Smooth muscle cell (in vitro differentiated cells): Measurements from ENCODE around the gene MEF2C. TPM values are rescaled to one million over a fixed set of nuclear protein-coding genes. Genes with fewer than 3 reads are reported as not detected.

Source experiments
- DNase-seq: peaks from one replicate; lab custom pipeline; 2025; ENCODE audit not compliant: unreplicated experiment; lab: John Stamatoyannopoulos, UW
- H2AFZ ChIP-seq: fragments of 200-600 bp; sonication (generic); 2 replicates; pipeline ENCODE4 v1.6.0; 2016; ENCODE audit warnings: antibody characterized with exemption, low read depth, mild to moderate bottlenecking
- H3F3A ChIP-seq: fragments of 200-600 bp; sonication (generic); 2 replicates; pipeline ENCODE4 v1.6.0; 2017; ENCODE audit warnings: antibody characterized with exemption, low read depth
- H3K27ac ChIP-seq: fragments of 200-600 bp; sonication (generic); 2 replicates; pipeline ENCODE4 v1.5.1; 2016; ENCODE audit warnings: low read depth, mild to moderate bottlenecking
- H3K27me3 ChIP-seq: fragments of 200-600 bp; sonication (generic); 2 replicates; pipeline ENCODE4 v1.6.1; 2016; ENCODE audit warnings: low read depth, mild to moderate bottlenecking
- H3K36me3 ChIP-seq: fragments of 200-600 bp; sonication (generic); 2 replicates; pipeline ENCODE4 v1.5.1; 2016; ENCODE audit warnings: low read depth
- H3K4me1 ChIP-seq: fragments of 200-600 bp; sonication (generic); 2 replicates; pipeline ENCODE4 v1.5.1; 2016; ENCODE audit warnings: low read depth
- H3K4me2 ChIP-seq: fragments of 200-600 bp; sonication (generic); 2 replicates; pipeline ENCODE4 v1.6.0; 2016; ENCODE audit warnings: mild to moderate bottlenecking
- H3K4me3 ChIP-seq: fragments of 200-600 bp; sonication (generic); 2 replicates; pipeline ENCODE4 v1.5.1; 2016; ENCODE audit warnings: mild to moderate bottlenecking
- H3K79me2 ChIP-seq: fragments of 200-600 bp; sonication (generic); 2 replicates; pipeline ENCODE4 v1.6.0; 2016; ENCODE audit warnings: low read depth, mild to moderate bottlenecking
- H3K9ac ChIP-seq: fragments of 200-600 bp; sonication (generic); 2 replicates; pipeline ENCODE4 v1.6.0; 2016; ENCODE audit warnings: low read depth
- H3K9me3 ChIP-seq: fragments of 200-600 bp; sonication (generic); replicated peaks from 2 replicates; pipeline ENCODE4 v1.5.1; 2016; ENCODE audit warnings: low read depth
- H4K20me1 ChIP-seq: fragments of 200-600 bp; sonication (generic); 2 replicates; pipeline ENCODE4 v1.6.0; 2016; ENCODE audit warnings: low read depth
- CTCF ChIP-seq: fragments of 200-600 bp; sonication (generic); IDR thresholded peaks from 2 replicates; pipeline ENCODE4 v1.5.1; 2017; ENCODE audit warnings: borderline replicate concordance, mild to moderate bottlenecking, antibody characterized with exemption; ENCODE audit not compliant: insufficient read depth, poor library complexity, severe bottlenecking
- WGBS: methylation state at CpG from one replicate; pipeline ENCODE4 v1.1.7; 2016; ENCODE audit warnings: low lambda C conversion rate; 5-methylcytosine and 5-hydroxymethylcytosine counted together
- polyA plus RNA-seq: library from polyadenylated mRNA; unstranded; fragments of >200 nt; fragmentation: Nextera tagmentation; extraction: Ambion mirVana; gene quantifications from 2 replicates; pipeline ENCODE4 v1.2.1, GENCODE V29; 2016
- total RNA-seq: library from RNA; depleted of rRNA; stranded (reverse); fragments of >200 nt; gene quantifications from 2 replicates; pipeline ENCODE4 v1.2.3, GENCODE V29; 2014

Gene MEF2C
- total and polyA plus RNA-seq, 2 experiments from 2014 or later, result 11.4 to 14.0 TPM

GRCh38 chr5:88841212-88841611, 41.8 kb downstream of the MEF2C start:
- no peaks in the 10 kb centered on the region for H3F3A ChIP-seq
- no peak overlapping the region for H2AFZ ChIP-seq
- no peaks in the 10 kb centered on the region for H4K20me1 ChIP-seq
- H3K79me2 ChIP-seq, result no peaks in the 10 kb centered on the region
- no peak overlapping the region for H3K4me2 ChIP-seq
- H3K36me3 ChIP-seq, result no peaks in the 10 kb centered on the region
- DNase-seq, result no peak
- no peak overlapping the region for H3K4me3 ChIP-seq
- WGBS, result 87% methylated on average over 4 of the region's 4 CpGs
- peaks cover 4% of the 10 kb centered on the region for H3K4me1 ChIP-seq
- no peak for TF ChIP-seq CTCF
- H3K9ac ChIP-seq, result no peak overlapping the region
- no peaks in the 10 kb centered on the region for H3K9me3 ChIP-seq
- no peaks in the 10 kb centered on the region for H3K27me3 ChIP-seq
- no peak overlapping the region for H3K27ac ChIP-seq

- Histone ChIP-seq H3K27ac (no peak overlapping the region), H3K79me2 (no peaks in the 10 kb centered on the region), H2AFZ (no peak overlapping the region)
Measured at GRCh38 chr5:88840495-88840894, 42.5 kb downstream of the MEF2C start.

GRCh38 chr5:88839238-88839637, 43.7 kb downstream of the MEF2C start:
- no peak overlapping the region for H2AFZ ChIP-seq
- no peak for TF ChIP-seq CTCF
- no peak overlapping the region for H3K9ac ChIP-seq
- no peaks in the 10 kb centered on the region for H4K20me1 ChIP-seq
- no peak overlapping the region for H3K27ac ChIP-seq
- H3K79me2 ChIP-seq, result no peaks in the 10 kb centered on the region
- no peak for DNase-seq
- H3F3A ChIP-seq, result no peaks in the 10 kb centered on the region
- H3K4me3 ChIP-seq, result no peak overlapping the region
- H3K36me3 ChIP-seq, result no peaks in the 10 kb centered on the region
- no peak overlapping the region for H3K4me2 ChIP-seq
- H3K27me3 ChIP-seq, result no peaks in the 10 kb centered on the region
- peaks cover 6% of the 10 kb centered on the region for H3K4me1 ChIP-seq
- WGBS, result 95% methylated on average over 4 of the region's 4 CpGs
- H3K9me3 ChIP-seq, result no peaks in the 10 kb centered on the region

More at GRCh38 chr5:88840495-88840894, 42.5 kb downstream of the MEF2C start:
- Histone ChIP-seq H3F3A (no peaks in the 10 kb centered on the region), H3K27me3 (no peaks in the 10 kb centered on the region), H3K4me2 (no peak overlapping the region), H4K20me1 (no peaks in the 10 kb centered on the region), H3K4me1 (peaks cover 6% of the 10 kb centered on the region), H3K36me3 (no peaks in the 10 kb centered on the region), H3K4me3 (no peak overlapping the region), H3K9ac (no peak overlapping the region), H3K9me3 (no peaks in the 10 kb centered on the region)
- no peak for TF ChIP-seq CTCF
- DNase-seq, result no peak

GRCh38 chr5:88838500-88838899, 44.5 kb downstream of the MEF2C start:
- H3K4me2 ChIP-seq, result no peak overlapping the region
- no peaks in the 10 kb centered on the region for H3K9me3 ChIP-seq
- H3K9ac ChIP-seq, result no peak overlapping the region
- no peak overlapping the region for H2AFZ ChIP-seq
- no peaks in the 10 kb centered on the region for H3K27me3 ChIP-seq
- no peaks in the 10 kb centered on the region for H3F3A ChIP-seq
- TF ChIP-seq CTCF, result no peak
- H3K36me3 ChIP-seq, result no peaks in the 10 kb centered on the region
- H3K27ac ChIP-seq, result no peak overlapping the region
- no peak overlapping the region for H3K4me3 ChIP-seq
- WGBS, result 67% methylated on average over 1 of the region's 1 CpG
- no peaks in the 10 kb centered on the region for H4K20me1 ChIP-seq
- DNase-seq, result no peak
- no peaks in the 10 kb centered on the region for H3K79me2 ChIP-seq
- peaks cover 10% of the 10 kb centered on the region for H3K4me1 ChIP-seq
